Measurements from ENCODE around the gene ENTPD8. TPM values are rescaled to one million over a fixed set of nuclear protein-coding genes. Genes with fewer than 3 reads are reported as not detected.

The ENTPD8 gene
- total and polyA plus RNA-seq, 2 of the 4 experiments (the other 2 are of a cell fraction) = 0.07 TPM; not detected in 1

DNA sequence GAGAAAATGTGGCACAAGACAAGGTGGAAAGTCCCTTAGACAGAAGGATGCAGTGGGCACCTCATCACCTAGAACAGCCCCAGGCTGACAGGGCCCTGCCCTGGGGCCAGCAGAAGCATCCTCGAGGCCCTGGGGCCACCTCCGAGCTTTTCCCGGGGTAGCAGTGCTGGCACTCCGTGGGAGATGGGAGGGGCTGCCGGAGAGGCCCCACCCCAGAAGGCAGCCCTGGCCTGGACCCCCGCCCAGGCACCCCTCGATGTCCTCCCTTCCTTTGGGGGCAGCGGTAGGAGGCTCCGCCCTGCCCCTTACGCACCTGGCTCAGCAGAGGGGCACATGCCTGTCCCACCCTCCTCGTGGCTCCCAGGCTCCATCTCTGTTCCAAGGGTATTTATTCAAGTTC is 35.7 kb upstream of the ENTPD8 start:
- Histone ChIP-seq H3K23ac (ENCODE audit: low read depth, low read length) (no peak overlapping the region), H3K56ac (ENCODE audit: extremely low read depth, insufficient read depth, low read length) (no peak overlapping the region), H2BK20ac (ENCODE audit: low read depth, low read length) (no peak overlapping the region), H3K18ac (ENCODE audit: low read depth, low read length) (no peak overlapping the region), H2AFZ (replicated peaks; ENCODE audit: low read length, poor library complexity) (no peak overlapping the region), H2AK5ac (ENCODE audit: low read depth, low read length) (no peak overlapping the region), H3K36me3 (ENCODE audit: control insufficient read depth, insufficient read depth, low read length) (no peaks in the 10 kb centered on the region), H3K4ac (ENCODE audit: low read depth, low read length) (no peak overlapping the region), H4K91ac (ENCODE audit: insufficient read depth, low read depth, low read length) (no peak overlapping the region), H2BK5ac (ENCODE audit: low read depth, low read length, poor library complexity, severe bottlenecking) (no peak overlapping the region), H3K9me3 (ENCODE audit: control insufficient read depth, insufficient read depth, low read length) (peaks cover 16% of the 10 kb centered on the region), H3K27me3 (ENCODE audit: control insufficient read depth, insufficient read depth, low read length) (peaks cover 13% of the 10 kb centered on the region), H3K27ac (ENCODE audit: insufficient read depth, low read length) (no peak overlapping the region), H3K4me2 (ENCODE audit: low read depth, low read length) (no peak overlapping the region), H3K14ac (replicated peaks; ENCODE audit: low read depth, low read length) (no peak overlapping the region), H2BK120ac (ENCODE audit: low read depth, low read length) (no peak overlapping the region), H3K4me3 (ENCODE audit: insufficient read depth, low read depth, low read length) (no peak overlapping the region), H4K20me1 (ENCODE audit: insufficient read depth, low read length) (no peaks in the 10 kb centered on the region), H3K9ac (ENCODE audit: low read depth, low read length) (no peak overlapping the region), H2AK9ac (replicated peaks; ENCODE audit: low read depth, low read length, poor library complexity) (no peak overlapping the region), H4K5ac (ENCODE audit: low read depth, low read length) (no peak overlapping the region), H4K8ac (ENCODE audit: low read depth in 2 of 2, low read length in 2 of 2) (no peak overlapping the region), H3K79me1 (ENCODE audit: low read depth in 1 of 2, low read length in 2 of 2) (no peaks in the 10 kb centered on the region), H3K4me1 (ENCODE audit: control insufficient read depth, insufficient read depth, low read length) (peaks cover 2% of the 10 kb centered on the region; the same call in 1 of the 2 replicates), H3K9me1 (ENCODE audit: insufficient read depth, low read length) (peaks cover 6% of the 10 kb centered on the region; the same call in 1 of the 2 replicates), H2BK15ac (ENCODE audit: low read depth, low read length) (no peak overlapping the region)
- no peak for ATAC-seq (ENCODE audit: low read depth)
- ChIA-PET POLR2A (ENCODE audit: unreplicated experiment) (no interaction called here), CTCF (no interaction called here)
- intact Hi-C loops (cut with micrococcal nuclease) = no loop called here
- TF ChIP-seq CEBPB (IDR thresholded peaks at IDR 0.05; ENCODE audit: low read depth, low read length) = no peak
- TF ChIP-seq FOS (IDR thresholded peaks at IDR 0.05; ENCODE audit: low read depth, low read length) = no peak
- dilution Hi-C loops (cut with HindIII; ENCODE audit: low sequenced_read_pairs, unreplicated experiment) = no loop called here
- DNase-seq = no peak
- BruUV-seq (replicated peaks) = no TSS peak
- in situ Hi-C loops (cut with MboI; ENCODE audit: low sequenced_read_pairs) = no loop called here
- WGBS, 2 experiments (ENCODE audit: extremely low coverage in 2 of 2, insufficient read length in 1 of 2) = 74% methylated on average over 3 of the region's 11 CpGs; no CpG with 5 or more reads in 1 of the 2 experiments

Measured in IMR-90 (cell line).